ENCODE results near the gene CXorf66. TPM values are rescaled to one million over a fixed set of nuclear protein-coding genes. Genes with fewer than 3 reads are reported as not detected.

CXorf66 gene
- total and polyA plus RNA-seq, 4 donors, result 0.08 to 0.28 TPM; not detected in 2

DNA sequence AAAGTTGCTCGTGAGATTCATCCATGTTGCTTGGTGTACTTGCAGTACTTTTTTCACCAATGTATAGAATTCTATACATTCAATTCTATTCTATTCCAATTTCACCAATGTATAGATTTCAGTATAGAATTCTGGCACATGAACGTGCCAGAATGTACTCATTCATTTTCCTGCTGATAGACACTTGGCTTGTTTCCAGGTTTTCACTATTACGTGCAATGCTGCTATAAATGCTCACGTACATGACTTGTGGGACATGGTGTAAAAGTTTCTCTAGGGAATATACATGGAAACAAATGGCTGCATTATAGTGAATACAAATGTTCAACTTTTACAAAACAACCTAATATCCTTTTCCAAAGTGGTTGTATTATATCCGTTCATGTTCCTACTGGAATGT is 6.8 kb upstream of the CXorf66 start:
- Histone ChIP-seq H3K27ac (ENCODE audit: low read depth in 1 of 2, low read length in 2 of 2) (peak overlapping the region in 1 of 2 donors; percentile 7), H3K36me3 (ENCODE audit: control insufficient read depth in 4 of 4, insufficient read depth in 3 of 4, low read depth in 1 of 4, low read length in 3 of 4) (no peaks in the 10 kb centered on the region), H3K9ac (ENCODE audit: low read depth in 1 of 2, low read length in 2 of 2) (no peak overlapping the region), H3K9me3 (ENCODE audit: control insufficient read depth in 4 of 4, low read length in 3 of 4) (no peaks in the 10 kb centered on the region), H3K27me3 (ENCODE audit: control insufficient read depth in 4 of 4, insufficient read depth in 4 of 4, low read length in 3 of 4) (no peaks in the 10 kb centered on the region), H3K4me1 (ENCODE audit: control insufficient read depth in 4 of 4, insufficient read depth in 4 of 4, low read length in 3 of 4) (peaks cover 0 to 34% (median 23%) of the 10 kb centered on the region in 4 donors), H3K4me3 (ENCODE audit: low read depth in 1 of 3, low read length in 3 of 3) (no peak overlapping the region)
- TF ChIP-seq, protein P1, sequence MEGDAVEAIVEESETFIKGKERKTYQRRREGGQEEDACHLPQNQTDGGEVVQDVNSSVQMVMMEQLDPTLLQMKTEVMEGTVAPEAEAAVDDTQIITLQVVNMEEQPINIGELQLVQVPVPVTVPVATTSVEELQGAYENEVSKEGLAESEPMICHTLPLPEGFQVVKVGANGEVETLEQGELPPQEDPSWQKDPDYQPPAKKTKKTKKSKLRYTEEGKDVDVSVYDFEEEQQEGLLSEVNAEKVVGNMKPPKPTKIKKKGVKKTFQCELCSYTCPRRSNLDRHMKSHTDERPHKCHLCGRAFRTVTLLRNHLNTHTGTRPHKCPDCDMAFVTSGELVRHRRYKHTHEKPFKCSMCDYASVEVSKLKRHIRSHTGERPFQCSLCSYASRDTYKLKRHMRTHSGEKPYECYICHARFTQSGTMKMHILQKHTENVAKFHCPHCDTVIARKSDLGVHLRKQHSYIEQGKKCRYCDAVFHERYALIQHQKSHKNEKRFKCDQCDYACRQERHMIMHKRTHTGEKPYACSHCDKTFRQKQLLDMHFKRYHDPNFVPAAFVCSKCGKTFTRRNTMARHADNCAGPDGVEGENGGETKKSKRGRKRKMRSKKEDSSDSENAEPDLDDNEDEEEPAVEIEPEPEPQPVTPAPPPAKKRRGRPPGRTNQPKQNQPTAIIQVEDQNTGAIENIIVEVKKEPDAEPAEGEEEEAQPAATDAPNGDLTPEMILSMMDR (IDR thresholded peaks at IDR 0.05; ENCODE audit: low read depth, low read length, missing input control), result no peak
- TF ChIP-seq, protein P2, sequence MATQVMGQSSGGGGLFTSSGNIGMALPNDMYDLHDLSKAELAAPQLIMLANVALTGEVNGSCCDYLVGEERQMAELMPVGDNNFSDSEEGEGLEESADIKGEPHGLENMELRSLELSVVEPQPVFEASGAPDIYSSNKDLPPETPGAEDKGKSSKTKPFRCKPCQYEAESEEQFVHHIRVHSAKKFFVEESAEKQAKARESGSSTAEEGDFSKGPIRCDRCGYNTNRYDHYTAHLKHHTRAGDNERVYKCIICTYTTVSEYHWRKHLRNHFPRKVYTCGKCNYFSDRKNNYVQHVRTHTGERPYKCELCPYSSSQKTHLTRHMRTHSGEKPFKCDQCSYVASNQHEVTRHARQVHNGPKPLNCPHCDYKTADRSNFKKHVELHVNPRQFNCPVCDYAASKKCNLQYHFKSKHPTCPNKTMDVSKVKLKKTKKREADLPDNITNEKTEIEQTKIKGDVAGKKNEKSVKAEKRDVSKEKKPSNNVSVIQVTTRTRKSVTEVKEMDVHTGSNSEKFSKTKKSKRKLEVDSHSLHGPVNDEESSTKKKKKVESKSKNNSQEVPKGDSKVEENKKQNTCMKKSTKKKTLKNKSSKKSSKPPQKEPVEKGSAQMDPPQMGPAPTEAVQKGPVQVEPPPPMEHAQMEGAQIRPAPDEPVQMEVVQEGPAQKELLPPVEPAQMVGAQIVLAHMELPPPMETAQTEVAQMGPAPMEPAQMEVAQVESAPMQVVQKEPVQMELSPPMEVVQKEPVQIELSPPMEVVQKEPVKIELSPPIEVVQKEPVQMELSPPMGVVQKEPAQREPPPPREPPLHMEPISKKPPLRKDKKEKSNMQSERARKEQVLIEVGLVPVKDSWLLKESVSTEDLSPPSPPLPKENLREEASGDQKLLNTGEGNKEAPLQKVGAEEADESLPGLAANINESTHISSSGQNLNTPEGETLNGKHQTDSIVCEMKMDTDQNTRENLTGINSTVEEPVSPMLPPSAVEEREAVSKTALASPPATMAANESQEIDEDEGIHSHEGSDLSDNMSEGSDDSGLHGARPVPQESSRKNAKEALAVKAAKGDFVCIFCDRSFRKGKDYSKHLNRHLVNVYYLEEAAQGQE (IDR thresholded peaks at IDR 0.05), result no peak
- TF ChIP-seq, protein P3, sequence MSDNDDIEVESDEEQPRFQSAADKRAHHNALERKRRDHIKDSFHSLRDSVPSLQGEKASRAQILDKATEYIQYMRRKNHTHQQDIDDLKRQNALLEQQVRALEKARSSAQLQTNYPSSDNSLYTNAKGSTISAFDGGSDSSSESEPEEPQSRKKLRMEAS (IDR thresholded peaks at IDR 0.05), result no peak
- no peak for TF ChIP-seq NR2F2 (IDR thresholded peaks at IDR 0.05)
- TF ChIP-seq, protein P4, sequence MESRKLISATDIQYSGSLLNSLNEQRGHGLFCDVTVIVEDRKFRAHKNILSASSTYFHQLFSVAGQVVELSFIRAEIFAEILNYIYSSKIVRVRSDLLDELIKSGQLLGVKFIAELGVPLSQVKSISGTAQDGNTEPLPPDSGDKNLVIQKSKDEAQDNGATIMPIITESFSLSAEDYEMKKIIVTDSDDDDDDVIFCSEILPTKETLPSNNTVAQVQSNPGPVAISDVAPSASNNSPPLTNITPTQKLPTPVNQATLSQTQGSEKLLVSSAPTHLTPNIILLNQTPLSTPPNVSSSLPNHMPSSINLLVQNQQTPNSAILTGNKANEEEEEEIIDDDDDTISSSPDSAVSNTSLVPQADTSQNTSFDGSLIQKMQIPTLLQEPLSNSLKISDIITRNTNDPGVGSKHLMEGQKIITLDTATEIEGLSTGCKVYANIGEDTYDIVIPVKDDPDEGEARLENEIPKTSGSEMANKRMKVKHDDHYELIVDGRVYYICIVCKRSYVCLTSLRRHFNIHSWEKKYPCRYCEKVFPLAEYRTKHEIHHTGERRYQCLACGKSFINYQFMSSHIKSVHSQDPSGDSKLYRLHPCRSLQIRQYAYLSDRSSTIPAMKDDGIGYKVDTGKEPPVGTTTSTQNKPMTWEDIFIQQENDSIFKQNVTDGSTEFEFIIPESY (IDR thresholded peaks at IDR 0.05), result no peak
- no peak for TF ChIP-seq SP1 (IDR thresholded peaks at IDR 0.05)
- TF ChIP-seq RAD21 (IDR thresholded peaks at IDR 0.05), result no peak
- no peak for TF ChIP-seq FOXA1 (IDR thresholded peaks at IDR 0.05)
- DNase-seq (ENCODE audit: low spot score), result no peak
- WGBS, result 37% methylated on average over 5 of the region's 5 CpGs

DNA sequence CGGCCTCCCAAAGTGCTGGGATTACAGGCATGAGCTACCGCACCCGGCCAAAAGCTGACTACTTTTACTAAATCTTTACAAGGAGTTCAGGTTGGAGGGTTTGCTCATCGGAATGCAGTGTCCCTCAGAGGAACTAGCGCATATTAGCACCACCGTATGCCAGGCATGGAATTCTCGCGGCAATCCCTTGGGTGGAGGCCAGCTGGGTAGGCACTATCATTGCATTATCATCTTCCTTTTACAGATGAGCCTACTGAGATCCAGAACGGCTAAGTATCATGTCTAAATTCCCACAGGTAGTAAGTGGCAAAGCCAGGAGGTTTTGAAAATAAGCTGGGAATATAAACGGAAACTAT is 6.1 kb upstream of the CXorf66 start:
- TF ChIP-seq YY1 (IDR thresholded peaks at IDR 0.05), result peak; percentile 10
- TF ChIP-seq, protein P4 (IDR thresholded peaks at IDR 0.05), result no peak
- Histone ChIP-seq H3K36me3 (ENCODE audit: control insufficient read depth in 4 of 4, insufficient read depth in 3 of 4, low read depth in 1 of 4, low read length in 3 of 4) (no peaks in the 10 kb centered on the region), H3K27ac (ENCODE audit: low read depth in 1 of 2, low read length in 2 of 2) (no peak overlapping the region), H3K4me1 (ENCODE audit: control insufficient read depth in 4 of 4, insufficient read depth in 4 of 4, low read length in 3 of 4) (peaks cover 0 to 34% (median 23%) of the 10 kb centered on the region in 4 donors), H3K4me3 (ENCODE audit: low read depth in 1 of 3, low read length in 3 of 3) (peak overlapping the region in 1 of 3 donors; percentile 37), H3K9me3 (ENCODE audit: control insufficient read depth in 4 of 4, low read length in 3 of 4) (no peaks in the 10 kb centered on the region), H3K27me3 (ENCODE audit: control insufficient read depth in 4 of 4, insufficient read depth in 4 of 4, low read length in 3 of 4) (no peaks in the 10 kb centered on the region), H3K9ac (ENCODE audit: low read depth in 1 of 2, low read length in 2 of 2) (no peak overlapping the region)
- no peak for DNase-seq (ENCODE audit: low spot score)
- WGBS, result 18% methylated on average over 10 of the region's 10 CpGs

Data from liver (tissue), 9 donors.